HG03457 (cell line): ENCODE data around the gene SLC2A6.

Experiments used
- ATAC-seq: cut with Tn5 transposase; IDR thresholded peaks from one replicate; pipeline ENCODE4 v1.9.1; 2021; ENCODE audit warnings: moderate number of reproducible peaks; ENCODE audit not compliant: unreplicated experiment

Gene SLC2A6

DNA sequence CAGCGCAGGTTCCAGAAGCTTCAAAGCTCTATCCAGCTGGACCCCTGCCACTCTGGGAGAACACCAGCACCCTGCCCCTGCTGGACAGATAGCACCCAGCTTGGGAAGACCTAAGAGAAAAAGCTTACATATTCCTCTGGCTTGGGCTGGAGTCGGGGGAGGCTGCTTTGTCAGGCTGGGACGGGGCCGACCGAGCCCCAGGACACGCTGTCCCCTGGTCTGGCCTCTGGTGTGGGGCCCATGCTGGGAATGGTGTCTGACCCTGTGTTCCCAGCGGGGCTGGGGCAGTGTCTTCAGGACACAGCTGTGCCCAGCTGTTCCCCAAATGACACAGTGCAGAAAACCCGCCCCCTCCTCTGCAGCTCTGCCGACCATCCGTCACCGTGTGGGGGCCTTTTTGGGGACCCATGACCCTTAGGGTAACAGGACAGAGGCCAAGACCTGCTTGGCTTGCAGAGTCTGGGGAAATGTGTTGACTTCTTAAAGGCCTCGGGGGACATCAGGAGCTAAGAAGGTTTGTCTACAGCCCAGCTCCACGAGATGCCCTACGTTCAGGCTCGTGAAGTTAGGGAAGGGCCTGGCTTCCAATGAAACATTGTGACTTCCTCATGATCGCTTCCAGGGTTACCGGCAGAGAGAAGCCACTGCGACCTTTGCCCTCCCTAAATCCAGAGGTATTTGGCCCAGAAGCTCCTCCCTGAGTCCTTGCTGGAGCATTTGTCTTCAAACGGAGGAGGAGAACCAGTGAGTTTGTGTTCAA is 20.4 kb upstream of the SLC2A6 start:
- no peak for ATAC-seq

DNA sequence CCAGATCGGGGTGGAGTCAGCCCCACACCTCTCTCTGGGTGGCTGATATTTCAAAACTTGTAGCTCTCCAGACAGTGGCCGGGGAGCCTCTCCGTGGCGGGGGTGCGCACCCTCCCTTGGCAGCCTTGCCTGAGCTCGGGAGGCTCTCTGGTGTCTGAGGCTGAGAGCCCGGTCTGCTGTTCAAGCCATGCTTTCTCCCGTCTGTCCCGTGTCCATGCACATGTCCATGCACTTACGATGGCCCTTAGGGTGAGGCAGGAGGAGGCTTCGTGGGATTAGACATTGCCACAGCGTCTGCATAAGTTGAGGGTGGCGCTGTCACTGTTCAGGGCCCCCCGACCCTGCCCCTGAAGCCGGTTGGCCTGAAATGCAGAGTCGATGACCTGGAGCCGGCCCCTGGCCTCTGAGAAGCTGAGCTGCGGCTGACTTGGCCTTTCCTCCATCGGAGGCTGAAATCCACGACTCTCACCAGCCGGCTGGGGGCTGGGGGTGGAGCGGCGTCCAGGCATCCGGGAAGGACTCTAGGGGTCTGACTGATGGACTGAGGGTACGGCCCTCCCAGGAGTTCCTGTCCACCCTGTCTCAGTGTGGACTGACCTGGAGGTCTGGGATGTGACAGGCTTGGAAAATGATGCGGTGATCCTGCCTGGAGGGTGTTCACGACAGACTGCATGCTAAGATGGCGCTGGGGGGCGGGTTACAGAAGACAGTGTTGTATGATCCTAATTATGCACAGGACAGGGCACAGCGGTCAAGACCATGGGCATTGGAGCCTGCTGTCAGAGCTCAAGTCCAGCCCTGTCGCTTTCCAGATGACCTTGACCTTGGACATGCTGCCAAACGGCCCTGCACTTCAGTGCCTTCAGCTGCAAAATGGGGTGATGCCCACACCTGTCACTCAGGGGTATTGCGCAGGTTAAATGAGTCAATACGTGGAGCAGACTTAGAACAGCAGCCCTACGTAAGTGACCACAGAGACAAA is 18.3 kb upstream of the SLC2A6 start:
- ATAC-seq: no peak

DNA sequence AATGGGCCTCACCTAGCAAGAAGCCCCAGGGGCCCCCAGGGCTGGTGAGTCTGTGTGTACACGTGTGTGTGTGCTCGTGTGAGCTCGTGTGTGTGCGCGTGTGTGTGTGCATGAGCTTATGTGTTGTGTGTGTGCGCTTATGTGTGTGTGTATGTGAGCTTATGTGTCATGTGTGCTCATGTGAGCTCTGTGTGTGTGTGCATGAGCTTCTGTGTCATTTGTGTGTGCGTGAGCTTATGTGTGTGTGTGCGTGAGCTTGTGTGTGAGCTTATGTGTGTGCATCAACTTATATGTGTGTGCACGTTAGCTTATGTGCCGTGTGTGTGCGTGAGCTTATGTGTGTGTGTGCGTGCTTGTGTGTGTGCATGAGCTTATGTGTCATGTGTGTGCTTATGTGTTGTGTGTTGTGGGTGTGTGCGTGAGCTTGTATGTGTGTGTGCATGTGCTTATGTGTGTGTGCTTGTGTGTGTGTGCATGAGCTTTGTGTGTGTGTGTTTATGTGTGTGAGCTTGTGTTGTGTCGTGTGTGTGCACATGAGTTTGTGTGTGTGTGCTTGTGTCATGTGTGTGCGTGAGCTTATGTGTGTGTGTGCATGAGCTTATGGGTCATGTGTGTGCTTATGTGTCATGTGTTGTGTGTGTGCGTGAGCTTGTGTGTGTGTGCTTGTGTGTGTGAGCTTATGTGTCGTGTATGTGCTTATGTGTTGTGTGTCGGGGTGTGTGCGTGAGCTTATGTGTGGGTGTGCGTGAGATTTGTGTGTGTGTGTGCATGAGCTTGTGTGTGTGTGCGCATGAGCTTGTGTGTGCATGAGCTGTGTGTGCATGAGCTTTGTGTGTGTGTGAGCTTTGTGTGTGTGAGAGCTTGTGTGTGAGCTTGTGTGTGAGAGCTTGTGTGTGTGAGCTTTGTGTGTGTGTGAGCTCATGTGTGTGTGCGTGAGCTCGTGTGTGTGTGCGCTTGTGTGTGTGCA is 16.7 kb upstream of the SLC2A6 start:
- no peak for ATAC-seq

DNA sequence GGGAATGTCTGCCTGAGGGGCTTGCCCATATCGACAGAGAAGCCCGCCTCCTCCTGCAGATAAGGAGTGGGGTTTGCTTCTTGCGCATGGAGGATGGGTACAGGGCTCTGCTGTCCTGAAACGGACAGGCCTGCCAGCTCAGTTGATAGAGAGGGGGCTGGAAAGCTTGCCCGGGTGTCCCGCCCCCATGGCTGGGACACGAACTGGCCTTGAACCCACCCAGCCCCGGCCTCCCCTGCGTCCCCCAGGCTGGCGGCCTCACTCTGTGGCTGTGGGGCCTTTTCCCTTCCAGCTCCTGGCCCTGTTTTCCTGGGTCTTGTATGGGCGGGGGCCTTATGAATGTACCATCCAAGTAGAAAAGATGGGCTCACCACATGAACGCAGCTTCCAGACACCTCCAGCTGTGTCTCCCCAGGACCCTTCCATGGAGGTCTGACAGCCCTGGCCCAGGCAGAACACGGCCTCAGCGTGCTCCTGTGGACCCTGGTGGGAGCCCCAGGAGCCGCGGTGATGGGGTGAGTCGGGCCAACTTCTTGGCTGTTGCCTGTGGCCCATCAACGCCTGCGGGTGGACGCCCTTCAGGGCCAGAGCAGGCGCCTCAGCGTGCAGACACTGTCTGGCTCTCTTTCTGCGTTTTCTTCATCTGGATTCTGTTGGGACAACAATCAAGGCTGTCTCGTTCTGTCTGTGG is 15.9 kb upstream of the SLC2A6 start:
- ATAC-seq: no peak

DNA sequence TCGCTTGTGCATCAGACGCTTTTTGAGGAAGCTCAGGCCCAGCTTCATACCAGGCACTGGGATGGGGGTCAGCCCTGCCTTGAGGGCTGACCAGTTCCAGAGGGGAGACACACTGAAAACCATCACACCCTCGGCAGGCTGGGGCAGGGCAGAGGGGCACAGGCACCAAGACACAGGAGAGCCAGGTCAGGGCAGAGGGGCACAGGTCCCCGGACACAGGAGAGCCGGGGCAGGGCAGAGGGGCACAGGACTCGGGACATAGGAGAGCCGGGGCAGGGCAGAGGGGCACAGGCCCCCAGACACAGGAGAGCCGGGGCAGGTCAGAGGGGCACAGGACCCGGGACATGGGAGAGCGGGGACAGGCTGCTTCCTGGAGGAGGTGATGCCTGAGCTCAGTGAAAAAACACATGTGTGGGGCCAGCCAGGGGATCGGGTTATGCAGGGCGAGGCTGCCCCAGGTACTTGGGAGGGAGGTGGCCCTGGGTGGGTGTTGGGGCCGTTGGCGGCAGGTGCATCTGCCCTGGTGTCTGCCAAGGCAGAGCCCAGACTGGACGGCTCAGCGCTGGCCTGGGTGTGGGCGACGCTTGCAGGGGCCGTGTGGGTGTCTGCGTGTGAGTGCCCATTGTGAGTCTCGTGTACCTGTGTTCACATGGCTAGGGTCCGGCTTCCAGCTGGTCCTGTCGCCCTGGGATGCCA is 15.1 kb upstream of the SLC2A6 start:
- ATAC-seq: no peak

DNA sequence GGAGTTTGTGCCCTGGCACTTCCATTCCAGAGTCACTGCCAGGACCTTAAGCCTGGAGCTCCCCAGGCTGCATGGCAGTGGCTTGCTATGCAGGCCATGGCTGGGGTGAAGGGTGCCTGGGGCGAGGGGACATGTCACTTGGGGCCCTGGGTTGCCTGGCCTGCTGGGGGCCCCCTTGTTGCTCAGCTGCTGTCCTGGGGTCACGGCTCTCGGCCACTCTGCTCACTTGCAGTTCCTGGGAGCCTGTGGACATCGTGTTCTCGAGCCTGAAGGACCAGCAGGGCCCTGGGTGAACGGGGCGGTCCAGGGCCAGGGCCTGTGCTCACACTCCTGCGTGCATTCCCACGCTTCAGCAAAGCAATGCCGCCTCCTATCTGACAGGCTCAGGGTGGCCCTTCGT is 14.5 kb upstream of the SLC2A6 start:
- ATAC-seq: no peak

DNA sequence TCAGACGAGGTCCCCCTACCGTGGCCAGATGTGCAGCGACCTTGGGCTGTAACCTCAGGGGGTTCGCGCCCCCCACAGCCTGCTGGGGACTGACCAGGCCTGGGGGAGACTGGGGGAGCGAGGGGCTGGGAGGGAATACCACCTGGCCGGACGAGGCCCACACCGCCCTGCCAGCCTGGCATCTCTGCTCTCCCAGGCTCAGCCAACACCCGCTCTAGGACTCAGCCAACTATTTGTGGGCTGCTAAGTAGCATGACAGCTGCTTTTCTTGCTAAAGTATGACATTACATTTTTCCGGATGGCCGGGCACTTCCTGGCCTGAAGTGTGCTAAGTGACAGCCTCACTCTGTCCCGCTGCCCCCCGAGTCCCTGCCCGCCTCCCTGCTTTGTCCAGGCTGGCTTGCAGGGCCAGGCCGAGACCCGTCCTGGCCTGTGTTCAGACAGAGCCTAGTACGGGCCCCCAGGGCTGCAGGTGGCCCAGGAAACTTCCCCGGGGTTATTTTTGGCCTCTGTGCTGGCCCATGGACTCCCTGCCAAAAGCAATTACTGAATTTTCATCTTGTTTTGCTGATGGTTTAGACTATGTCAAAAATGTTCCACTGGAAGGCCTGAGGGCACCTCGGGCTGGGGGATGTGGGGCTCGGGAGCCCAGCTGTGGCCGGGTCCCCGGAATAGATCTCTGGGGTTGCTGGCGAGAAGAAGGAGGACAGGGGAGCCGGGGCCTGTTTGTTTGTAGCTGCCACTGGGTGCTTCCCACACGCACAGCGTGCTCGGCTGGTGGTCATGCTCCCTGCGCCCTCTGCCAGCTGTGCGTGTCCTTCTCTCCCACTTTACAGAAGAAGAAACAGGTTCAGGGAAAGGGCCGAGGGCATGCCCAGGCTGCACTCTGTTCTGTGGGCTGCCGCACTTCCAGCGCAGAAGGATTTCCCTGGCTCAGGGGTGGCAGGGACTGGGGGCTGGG is 13.4 kb upstream of the SLC2A6 start:
- no peak for ATAC-seq

DNA sequence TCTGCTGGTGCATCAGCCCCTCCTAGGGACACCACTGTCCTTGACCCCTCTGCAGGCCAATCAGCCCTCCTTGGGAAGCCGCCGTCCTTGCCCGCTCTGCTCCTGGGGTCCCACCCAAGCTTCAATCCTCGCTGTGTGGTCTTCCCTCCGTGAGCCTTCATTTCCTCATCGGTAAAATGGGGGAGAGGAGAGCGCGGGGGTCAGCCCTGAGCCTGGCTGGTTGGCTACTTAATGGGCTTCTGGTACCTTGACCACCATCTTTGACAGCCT is 12.7 kb upstream of the SLC2A6 start:
- ATAC-seq: no peak

DNA sequence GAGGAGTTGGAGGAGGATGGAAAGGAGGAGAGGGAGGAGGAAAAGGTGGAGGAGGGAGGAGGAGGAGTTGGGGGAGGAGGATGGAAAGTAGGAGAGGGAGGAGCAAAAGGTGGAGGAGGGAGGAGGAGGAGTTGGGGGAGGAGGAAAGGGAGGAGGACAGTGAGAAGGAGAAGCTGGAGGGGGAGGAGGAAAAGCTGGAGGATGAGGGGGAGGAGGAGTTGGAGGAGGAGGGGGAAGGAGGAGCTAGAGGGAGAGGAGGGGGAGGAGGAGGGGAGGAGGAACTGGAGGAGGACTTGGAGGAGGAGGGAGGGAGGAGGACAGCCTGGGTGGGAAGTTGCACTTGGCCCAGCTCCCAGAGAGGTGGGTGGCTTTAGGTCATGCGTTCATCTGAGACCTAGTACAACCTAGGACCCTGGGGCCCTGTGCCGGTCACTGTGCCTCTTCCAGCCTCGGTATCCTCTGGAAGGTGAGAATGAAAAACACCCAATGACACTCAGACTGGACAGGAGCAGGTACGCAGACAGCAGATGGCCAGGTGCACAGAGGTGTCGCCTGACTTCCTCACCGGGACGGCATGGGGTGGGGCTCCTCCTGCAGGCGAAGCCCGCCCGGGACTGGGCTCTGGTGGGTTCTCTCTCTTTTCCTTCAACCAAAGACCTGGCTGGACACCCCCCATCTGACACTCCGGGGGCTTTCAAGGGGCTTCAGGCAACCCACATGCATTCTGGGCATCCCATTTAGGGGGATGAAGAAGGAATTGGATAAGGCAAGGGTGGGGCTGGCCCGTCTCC is 12.2 kb upstream of the SLC2A6 start:
- no peak for ATAC-seq

DNA sequence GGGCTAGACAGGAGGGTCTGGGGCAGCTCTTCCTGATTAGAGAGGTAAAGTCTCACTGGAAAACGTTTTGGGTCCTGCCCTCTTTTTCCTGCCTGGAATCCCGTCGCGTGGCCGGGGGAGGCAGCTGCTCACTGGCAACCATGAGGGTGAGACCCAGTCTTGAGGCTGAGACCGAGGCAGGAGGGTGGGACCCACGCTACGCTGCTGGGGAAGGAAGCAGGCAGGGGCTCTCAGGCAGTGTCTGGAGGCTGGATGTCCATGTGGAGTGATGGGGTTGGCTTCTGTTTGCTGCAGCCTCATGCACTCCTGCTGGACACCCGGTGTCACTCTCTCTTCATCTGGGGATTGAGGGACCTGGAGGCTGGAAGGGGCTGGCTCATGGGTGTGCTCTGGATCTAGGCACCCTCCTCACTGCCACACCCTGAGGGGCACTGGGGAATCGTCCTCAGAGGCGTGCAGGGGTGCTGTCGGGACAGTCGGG is 11.3 kb upstream of the SLC2A6 start:
- no peak for ATAC-seq

DNA sequence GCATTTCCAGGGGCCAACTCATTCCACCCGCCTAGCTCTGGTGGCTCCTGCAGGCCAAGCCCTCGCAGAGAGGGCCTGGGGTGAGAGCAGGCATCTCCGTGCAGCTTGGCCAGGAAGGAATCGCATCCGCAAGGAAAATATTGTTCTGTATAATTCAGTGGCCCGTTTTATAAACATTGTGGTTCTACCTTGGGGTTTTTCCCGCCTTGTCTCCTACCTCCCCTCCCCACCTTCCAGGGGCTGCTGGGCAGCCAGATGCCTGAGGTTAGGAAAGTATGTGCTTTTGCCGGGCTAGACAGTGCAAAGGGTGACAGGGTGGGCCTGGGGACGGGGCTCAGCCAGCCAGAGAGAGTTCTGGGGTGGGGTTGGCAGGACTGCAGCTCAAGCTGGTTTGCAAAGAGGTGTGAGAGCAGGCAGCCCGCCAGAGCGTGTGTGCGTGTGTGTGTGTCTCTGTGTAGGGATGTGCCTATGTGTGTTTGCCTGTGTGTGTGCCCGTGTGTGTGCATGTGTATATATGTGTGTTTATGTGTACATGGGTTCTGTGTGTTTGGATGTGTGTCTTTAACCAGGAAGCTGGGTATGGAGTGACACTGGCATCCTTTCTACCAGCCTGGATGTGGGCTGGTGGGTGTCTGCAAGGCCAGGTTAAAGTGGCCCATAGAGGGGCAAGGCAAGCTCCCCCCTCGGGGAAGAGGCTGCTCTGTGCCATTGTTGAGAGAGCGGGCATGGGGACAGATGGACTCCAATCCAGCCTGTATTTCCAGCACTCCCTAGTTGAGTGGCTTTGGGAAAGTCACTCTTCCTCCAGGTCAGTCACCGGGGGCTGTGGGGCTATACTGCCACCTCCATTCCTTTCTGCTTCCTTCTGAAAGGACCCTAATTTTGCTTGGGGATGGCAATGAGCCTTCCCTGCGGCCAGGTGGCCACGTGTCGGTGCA is 10.6 kb upstream of the SLC2A6 start:
- no peak for ATAC-seq

DNA sequence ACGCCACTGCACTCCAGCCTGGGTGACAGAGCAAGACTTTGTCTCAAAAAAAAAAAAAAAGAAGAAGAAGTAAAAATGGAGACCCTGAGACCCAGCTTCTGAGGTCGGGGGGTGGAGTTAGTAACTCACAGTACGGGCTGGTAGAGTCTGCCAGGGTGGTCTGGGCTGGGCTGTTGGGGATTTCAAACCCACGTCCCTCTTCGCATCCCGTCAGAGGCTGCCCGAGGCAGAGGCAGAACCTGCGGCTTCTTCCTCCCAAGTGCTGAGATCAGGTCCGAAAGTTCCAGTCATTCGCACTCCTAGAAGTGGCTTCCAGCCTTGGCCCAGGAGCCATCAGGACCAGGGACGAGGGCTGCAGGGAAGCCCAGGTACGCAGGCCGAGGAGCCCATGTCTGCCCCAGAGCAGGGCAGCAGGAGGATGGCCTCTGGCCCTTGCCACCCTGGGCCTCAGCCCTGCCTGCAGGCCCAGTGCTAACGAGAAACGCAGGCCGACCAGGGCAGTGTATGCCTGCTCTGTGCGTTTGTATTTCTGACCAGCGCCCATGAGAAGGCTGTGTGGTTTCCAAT is 9.9 kb upstream of the SLC2A6 start:
- no peak for ATAC-seq

DNA sequence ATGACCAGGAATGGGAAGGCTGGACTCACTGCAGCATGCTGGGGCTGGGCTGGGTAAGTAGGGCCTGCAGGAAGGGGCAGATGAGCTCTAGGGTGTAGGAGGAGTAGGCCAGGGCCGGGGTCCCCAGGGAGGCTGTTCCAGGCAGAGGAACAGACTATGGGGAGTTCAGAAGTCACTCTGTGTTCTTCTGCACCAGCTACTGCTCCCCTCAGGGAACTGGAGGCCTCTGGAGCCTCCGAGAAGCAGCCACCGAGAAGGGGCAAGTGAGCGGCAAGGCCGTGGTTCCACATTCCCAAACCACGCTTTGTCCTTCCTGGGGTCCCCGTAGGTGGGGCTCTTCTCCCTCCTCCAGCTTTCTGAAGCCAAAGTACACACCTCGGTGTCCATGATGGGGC is 8.4 kb upstream of the SLC2A6 start:
- no peak for ATAC-seq

DNA sequence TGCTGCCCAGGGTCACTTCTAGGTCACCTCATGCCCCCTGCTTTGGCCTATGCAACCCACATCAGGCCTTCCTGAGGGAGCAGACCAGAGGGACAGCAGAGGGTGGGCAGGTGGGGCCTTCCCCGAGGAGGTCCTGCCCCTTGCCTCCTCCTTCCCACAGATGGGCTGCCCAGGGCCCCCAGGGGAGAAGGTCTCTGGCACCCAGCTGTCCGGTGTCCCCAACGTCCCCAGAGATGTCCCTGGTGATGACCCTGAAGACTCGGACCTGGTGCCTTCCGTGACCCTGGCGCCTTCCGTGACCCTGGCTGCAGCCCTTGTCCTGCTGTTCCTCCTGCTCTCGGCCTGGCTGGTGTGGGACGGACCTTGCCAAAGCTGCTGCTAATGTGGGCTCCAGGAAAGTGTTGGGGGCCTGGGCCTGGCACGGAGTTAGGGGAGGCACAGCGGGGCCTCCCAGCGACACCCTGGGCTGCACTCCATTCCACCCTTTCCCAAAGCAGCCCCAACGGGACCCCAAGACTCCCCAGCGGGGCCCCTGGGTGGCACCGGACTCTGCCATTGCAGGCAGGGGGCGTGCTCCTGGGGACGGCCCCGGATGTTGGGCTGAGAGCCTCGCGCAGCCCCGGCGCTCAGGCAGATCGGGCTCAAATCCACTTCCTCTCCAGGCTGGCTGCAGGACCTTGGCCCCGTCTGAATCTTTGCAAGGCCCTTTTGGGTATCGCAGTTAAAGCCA is 6.8 kb upstream of the SLC2A6 start:
- no peak for ATAC-seq

DNA sequence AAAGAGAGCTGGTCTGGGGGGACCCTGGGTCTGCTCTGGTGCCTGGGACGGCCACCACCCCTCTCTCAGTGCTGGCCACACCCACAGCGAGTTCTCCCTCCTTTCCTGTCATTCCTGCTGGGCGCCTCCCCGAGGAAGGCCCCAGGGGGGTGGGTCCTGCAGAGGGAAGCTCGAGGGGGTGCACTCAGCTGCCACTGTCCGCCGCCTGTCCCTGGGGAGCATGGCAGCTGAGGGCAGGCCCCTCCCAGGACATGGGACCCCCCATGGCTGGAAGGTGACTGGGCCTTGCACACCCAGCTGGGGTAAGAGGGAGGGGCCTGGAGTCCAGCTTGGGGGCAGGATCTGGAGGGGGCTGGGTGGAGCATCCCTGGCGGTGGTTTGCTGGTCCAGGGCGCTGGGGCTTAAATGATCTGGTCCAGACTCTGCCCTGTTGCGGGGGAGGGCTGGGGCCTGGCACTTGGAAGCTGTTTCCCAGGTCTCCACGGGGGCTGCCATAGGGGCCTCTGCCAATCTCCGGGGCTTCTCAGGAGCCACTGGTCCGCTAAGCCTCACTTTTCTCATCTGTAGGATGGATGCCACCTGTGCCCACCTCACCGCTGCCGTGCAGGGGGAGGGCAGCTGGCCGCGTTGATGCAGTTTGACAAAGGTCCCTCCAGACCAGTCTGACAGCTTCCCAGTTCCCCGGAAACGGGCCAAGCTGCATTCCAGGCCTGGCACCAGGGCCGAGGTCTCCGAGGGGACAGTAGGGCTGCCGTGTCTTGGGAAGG is 6.0 kb upstream of the SLC2A6 start:
- no peak for ATAC-seq
